CD4-positive, alpha-beta T cell treated with Interleukin-6 for 4 hours (primary cell): Measurements from ENCODE around the gene SLC30A2.

ENCODE experiments used
- DNase-seq: peaks from one replicate; pipeline ENCODE4 v3.0.0-alpha.2; 2020; ENCODE audit warnings: mixed read lengths

SLC30A2 gene

GRCh38 chr1:26069941-26070295 is 24.0 kb upstream of the SLC30A2 start:
- no peak for DNase-seq

DNA sequence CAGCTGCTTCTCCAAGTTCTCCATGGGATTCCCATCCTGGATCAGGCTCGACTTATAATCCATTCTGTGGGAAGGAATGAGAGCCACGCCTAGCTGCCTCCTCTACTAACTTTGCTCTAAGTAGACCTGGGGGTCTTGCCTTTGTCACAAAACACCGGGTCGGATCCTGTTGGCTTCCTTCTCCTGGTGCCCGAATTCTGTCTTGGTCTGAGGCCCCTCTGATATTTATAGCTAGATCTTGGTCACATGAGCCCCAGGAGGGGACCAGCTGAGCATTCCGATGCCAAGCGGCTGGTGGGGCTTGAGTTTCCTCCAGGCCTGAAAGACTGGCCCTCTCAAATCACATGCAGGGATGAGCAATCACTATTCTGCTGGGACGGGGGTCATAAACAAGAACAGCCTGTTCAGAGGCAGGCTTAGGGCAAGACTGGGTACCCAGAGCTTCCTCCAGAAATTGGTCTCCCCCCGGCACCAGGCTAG is 21.6 kb upstream of the SLC30A2 start, which contains the start of gene TRIM63:
Gene TRIM63 (minus strand): TSS at position 199 of the 480 bp plus-strand sequence. CDS start 136 bp downstream, at position 63.
- no peak for DNase-seq

DNA sequence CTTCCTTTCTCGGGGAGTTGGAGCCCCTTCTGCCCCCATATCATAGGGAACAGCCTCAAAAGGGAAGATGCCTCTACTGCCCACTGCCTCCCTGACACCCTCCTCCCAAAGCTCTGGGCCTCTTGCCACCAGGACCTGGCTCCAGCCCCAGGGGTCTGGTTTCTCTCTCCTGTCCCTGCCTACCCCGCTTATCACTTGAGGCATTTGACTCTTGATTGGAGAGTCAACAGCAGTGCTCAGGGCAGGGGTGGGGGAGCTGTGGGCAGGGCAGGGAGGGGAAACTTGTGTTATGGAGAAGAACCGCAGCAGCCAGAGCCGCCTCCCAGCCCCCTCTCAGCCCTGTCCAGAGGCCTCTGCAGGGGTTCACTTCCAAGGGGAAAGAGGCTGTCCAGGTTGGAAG is 20.9 kb upstream of the SLC30A2 start:
- no peak for DNase-seq

DNA sequence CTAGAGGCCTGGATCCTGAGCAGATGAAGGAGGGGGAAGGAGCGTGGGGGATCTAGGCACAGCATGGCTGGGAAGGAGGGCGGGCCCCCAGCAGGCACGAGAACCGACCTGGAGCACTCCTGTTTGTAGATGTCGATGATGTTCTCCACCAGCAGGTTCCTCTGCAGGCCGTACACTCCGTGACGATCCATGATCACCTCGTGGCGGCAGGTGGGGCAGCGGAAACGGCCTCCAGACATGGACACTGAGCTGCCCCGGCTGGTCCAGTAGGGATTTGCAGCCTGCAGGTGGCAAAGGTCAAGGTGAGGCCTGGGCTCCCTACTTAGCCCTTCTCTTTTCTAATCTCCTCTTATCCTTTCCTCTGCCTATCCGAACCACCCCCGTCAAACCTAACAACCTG is 20.2 kb upstream of the SLC30A2 start:
- DNase-seq: no peak

DNA sequence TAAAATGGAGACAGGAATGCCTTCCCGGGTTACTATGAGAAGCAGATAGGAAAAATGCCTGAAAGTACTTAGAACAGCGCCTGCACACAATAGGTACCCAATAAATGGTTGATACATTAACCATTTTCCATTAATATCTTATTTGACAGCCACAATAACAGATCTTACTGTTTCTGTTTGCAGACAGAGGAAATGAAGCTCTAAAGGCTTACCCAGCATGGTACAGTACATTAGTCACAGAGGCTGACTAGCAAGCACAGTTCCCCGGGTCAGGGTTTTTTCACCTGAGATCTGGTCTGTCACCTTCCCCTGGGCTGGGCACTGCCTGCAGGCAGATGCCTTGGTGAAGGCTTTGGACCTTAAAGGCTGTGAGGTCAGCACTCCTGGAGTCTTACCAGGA is 18.6 kb upstream of the SLC30A2 start:
- DNase-seq: no peak

- no peak for DNase-seq
These were observed 15.1 kb upstream of the SLC30A2 start for GRCh38 chr1:26060832-26061574.

- DNase-seq: no peak
These were observed 14.0 kb upstream of the SLC30A2 start for GRCh38 chr1:26059906-26060305.

DNA sequence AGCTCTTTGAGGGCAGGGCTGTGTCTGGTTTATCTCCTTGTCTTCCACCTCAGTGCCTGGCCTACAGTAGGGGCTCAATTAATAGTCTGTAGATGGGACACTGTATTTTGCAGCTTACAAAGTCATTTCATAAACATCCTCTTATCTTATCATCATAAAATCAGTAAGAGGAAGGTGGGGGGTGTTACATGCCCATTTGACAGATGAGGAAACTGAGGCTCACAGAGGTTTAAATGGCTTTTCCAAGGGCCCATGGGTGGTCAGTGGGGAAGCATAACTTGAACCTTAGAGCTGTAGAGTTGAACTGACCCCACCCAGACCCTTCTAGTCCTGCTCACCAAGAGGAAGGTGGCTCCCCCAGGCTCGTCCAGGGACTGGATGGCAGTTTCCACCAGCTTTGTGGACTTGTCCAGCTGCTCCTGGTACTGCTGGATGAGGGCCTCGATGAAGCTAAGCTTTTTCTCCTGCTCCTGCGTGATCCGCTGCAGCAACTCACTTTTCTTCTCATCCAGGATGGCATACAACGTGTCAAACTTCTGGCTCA is 12.2 kb upstream of the SLC30A2 start:
- DNase-seq: no peak

DNA sequence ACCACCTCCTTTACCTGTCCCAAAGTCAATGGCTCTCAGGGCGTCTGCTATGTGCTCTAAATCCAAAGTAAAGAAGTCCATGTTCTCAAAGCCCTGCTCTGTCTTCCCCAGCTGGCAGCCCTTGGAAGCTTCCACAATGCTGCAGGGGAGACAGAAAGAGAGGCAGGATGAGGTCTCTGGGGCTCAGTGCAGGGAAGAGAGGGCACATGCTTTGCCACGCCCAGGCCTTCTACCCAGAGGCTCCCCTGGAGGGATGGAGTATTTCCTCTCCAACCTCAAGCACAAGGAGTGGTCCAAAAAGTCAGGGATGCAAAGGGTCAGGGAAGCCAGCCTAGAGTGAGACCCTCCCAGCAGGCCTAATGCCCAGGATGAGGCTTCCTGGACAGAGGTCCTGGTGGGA is 11.3 kb upstream of the SLC30A2 start:
- no peak for DNase-seq

DNA sequence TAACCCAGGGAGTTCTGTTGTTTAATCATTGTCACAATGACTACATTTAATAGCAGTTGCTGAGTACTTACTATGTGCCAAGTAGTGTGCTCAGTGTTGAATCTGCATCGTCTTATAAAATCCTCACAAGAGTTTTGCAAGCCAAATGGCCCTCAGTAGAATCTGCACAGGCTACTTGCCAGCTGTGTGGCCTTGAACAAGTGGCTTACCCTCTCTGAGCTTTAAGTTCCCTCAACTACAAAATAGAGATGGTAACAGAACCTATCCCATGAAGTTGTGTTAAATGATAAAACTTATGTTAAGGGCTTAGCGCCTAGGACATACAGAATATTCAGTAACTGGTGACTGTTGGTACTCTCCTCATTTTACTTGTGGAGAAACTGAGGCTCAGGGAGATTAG is 9.1 kb upstream of the SLC30A2 start:
- DNase-seq: no peak

DNA sequence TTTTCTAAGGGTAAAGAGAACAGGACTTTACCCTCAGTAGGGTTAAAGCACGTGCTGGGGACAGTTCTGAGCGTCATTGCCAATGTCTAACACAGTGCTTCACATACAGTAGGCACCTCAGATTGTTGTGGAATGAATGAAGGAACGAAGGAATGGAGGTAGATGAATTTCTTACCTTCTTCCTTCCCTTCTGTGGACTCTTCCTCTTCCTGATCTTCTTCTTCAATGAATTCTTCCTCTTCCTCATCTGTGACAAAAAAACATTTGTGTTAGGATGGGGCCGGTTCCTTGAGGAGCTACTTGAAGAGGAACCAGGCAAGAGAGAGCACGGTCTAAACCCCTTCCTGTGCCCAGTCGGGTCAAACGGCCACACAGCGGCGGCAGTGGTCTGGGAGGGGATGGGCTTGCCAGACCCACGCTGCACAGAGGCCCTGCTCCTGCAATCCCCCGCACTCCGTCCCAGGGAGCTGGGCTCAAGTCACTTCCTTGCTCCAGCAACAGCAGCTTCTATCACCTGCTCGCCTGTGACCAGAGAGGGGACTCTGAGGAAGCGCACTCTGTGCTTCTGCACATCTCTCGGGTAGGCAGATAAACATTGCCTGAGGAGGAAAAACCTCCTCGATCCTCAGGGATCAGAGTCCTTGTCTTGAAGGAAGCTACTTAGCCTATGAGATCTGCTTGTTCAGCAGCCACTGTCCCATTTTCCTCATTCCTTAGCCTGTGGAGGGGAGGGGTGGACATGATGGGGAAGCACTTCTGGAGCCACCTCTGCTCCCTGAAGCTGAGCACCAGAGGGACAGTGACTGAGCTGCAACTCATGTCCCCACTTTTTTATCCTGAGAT is 8.0 kb upstream of the SLC30A2 start:
- no peak for DNase-seq

GRCh38 chr1:26050248-26050640 is 4.3 kb upstream of the SLC30A2 start:
- no peak for DNase-seq

- no peak for DNase-seq
These were observed 3.8 kb upstream of the SLC30A2 start for GRCh38 chr1:26049531-26050247.

DNA sequence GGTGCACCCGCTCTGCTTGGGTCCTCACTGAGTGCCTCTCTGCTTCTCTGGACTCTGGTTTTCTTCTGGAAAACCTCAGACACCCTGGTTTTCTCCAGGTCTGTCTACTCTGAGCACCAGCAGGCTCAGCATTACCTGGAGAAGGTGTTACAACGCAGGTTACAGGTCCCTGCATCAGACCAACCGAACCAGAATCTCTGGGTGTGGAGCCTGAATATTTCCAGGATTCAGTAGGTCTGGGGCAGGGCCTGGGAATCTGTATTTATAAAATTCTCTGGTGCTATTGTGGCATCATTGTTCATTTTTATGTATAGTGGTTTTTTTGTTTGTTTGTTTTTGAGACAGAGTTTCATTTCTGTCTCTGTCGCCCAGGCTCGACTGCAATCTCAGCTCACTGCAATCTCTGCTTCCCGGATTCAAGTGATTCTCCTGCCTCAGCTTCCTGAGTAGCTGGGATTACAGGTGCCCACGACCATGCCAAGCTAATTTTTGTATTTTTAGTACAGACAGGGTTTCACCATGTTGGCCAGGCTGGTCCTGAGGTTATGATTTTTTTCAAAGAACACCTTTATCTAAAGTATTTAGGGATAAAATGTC is 1.5 kb upstream of the SLC30A2 start:
- DNase-seq: no peak

GRCh38 chr1:26046246-26047095 is 553 bp upstream of the SLC30A2 start:
- DNase-seq: no peak

DNA sequence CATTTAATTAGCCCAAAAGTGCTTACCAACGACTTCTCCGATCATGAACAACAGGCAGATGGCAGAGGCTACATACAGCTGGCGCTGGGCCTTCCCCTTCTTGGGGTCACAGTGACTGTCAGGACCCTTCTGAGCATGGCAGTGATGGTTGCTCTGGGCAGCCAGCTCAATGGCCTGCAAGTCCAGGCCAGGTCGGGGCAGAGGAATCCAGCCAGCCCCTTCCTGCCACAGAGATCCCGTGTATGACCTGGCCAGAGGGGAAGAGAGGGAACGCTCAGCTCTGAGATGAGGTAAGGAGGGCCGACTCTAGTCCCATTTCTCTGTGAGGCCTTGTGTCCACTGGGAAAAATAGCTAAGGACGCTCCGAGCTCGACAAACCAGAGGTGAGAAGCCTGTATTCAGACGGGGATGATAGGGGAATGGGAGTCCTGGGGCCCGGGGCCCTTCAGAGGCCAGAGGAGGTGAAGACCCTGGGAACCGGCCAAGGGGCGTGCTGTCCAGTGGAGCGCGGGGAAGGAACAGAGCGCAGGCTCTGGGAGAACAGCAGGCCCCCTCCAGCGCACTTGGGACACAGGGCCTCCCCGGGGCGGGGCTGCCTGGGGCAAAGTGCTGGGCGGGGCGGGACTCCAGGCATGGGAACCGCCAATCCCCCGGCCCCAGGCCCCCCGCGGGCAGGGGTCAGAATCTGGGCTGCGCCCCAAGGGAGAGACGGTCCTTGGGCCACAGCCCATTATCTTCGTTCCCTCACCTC is 772 bp downstream of the SLC30A2 start:
- no peak for DNase-seq

GRCh38 chr1:26044414-26044813 is 1.5 kb downstream of the SLC30A2 start:
- DNase-seq: no peak

DNA sequence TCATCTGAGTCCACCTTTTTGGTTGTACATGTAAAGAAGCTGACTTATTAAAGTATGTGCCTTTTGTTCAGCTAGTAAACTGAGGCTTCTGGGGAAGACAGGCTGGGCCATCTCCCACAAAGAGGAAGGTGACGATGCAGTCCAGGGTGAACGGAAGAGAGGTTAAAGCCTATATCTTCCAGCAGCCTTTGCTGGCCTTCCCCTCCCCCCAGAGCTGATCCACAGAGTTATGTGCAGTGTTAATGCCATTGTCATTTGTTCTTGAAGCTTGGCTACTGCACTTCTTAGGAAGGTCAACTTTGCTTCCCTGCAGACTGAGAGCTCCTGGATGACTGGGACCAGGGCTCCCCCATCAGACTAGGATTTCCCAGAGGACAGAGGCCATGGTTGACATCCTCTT is 2.2 kb downstream of the SLC30A2 start:
- DNase-seq: no peak

DNA sequence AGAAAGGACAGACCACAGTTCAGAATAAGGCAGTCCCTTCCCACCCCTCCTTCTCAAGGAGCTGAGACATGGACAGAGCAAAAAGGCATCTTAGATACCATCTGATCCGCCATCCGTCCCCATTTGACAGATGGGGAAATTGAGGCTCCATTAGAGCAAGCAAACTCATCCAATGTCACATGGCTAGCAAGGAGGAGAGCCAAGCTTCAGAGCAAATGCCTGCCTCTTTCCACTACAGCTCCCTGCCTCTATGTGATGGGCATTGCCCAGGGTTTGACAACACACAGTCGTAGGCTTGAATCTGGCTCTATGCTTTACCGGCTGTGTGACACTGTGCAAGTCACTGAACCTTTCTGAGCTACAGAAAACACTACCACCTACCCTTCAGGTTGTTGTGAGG is 3.9 kb downstream of the SLC30A2 start:
- DNase-seq: no peak

- DNase-seq: no peak
These were observed 4.5 kb downstream of the SLC30A2 start for GRCh38 chr1:26041401-26041800.

DNA sequence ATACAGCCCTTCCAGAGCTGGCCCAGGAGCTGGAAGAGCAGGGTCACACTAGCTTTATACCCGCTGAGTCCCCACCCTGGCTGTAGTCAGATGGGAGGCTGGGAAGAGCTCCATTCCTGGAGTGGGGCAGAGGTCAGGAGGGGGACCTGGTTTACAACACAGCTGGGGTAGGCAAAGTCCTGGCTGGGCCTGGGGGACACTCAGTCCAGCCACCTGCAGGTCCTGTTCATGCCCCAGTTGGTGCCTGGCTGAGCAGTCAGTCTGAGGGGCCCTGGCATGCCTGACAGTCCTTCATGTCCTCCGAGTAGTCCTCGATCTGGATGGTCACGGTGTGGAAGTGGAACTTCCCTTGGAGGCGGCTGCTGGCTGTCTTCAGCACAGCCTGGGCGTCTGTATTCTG is 7.0 kb downstream of the SLC30A2 start:
- no peak for DNase-seq
